Measurements from ENCODE around the gene LSP1.

DNA sequence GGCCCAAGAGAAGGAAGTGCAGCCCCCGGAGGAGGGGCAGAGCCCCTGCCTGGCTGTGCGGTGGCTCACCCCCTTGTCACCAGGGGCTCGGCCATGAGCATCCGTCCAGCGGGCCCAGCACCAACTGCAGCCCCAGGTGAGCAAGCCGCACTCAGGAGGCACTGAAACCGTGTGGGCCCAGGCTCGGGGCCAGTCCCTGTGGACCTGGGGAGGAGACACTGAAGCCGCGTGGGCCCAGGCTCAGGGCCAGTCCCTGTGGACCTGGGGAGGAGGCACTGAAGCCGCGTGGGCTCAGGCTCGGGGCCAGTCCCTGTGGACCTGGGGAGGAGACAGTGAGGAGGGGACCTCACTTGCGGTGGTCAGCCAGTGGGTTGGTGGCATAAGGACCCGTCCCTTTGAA lies 13.9 kb downstream of the LSP1 start:
- TF ChIP-seq, protein P1, sequence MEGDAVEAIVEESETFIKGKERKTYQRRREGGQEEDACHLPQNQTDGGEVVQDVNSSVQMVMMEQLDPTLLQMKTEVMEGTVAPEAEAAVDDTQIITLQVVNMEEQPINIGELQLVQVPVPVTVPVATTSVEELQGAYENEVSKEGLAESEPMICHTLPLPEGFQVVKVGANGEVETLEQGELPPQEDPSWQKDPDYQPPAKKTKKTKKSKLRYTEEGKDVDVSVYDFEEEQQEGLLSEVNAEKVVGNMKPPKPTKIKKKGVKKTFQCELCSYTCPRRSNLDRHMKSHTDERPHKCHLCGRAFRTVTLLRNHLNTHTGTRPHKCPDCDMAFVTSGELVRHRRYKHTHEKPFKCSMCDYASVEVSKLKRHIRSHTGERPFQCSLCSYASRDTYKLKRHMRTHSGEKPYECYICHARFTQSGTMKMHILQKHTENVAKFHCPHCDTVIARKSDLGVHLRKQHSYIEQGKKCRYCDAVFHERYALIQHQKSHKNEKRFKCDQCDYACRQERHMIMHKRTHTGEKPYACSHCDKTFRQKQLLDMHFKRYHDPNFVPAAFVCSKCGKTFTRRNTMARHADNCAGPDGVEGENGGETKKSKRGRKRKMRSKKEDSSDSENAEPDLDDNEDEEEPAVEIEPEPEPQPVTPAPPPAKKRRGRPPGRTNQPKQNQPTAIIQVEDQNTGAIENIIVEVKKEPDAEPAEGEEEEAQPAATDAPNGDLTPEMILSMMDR (IDR thresholded peaks at IDR 0.05; ENCODE audit: insufficient read depth, low read length): no peak
- TF ChIP-seq, protein P2, sequence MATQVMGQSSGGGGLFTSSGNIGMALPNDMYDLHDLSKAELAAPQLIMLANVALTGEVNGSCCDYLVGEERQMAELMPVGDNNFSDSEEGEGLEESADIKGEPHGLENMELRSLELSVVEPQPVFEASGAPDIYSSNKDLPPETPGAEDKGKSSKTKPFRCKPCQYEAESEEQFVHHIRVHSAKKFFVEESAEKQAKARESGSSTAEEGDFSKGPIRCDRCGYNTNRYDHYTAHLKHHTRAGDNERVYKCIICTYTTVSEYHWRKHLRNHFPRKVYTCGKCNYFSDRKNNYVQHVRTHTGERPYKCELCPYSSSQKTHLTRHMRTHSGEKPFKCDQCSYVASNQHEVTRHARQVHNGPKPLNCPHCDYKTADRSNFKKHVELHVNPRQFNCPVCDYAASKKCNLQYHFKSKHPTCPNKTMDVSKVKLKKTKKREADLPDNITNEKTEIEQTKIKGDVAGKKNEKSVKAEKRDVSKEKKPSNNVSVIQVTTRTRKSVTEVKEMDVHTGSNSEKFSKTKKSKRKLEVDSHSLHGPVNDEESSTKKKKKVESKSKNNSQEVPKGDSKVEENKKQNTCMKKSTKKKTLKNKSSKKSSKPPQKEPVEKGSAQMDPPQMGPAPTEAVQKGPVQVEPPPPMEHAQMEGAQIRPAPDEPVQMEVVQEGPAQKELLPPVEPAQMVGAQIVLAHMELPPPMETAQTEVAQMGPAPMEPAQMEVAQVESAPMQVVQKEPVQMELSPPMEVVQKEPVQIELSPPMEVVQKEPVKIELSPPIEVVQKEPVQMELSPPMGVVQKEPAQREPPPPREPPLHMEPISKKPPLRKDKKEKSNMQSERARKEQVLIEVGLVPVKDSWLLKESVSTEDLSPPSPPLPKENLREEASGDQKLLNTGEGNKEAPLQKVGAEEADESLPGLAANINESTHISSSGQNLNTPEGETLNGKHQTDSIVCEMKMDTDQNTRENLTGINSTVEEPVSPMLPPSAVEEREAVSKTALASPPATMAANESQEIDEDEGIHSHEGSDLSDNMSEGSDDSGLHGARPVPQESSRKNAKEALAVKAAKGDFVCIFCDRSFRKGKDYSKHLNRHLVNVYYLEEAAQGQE (IDR thresholded peaks at IDR 0.05; ENCODE audit: insufficient replicate concordance, low read depth): no peak
- TF ChIP-seq POLR2AphosphoS5 (IDR thresholded peaks at IDR 0.05; ENCODE audit: low read depth) (0 out of 2 replicates have a peak, but pooled peaks have one; percentile 7), GABPA (IDR thresholded peaks at IDR 0.05; ENCODE audit: low read depth) (no peak), SPI1 (IDR thresholded peaks at IDR 0.05; ENCODE audit: borderline replicate concordance, low read depth) (no peak)
